Measurements from ENCODE around the gene FITM2. TPM values are rescaled to one million over a fixed set of nuclear protein-coding genes. Genes with fewer than 3 reads are reported as not detected.

Gene FITM2
- total RNA-seq, 6 experiments from 2014 or later = 11.3 to 13.6 (median 13.1) TPM

GRCh38 chr20:44336725-44337380, 25.9 kb upstream of the FITM2 start, which contains the start of gene R3HDML:
R3HDML (plus strand) TSS chr20:44337043; CDS start chr20:44337158, 115 bp downstream.
- Mint-ChIP-seq H3K27ac (no peak within 1 kb of the TSS), H3K4me1 (ENCODE audit: low read depth) (no peaks in the 10 kb centered on the region), H3K36me3 (ENCODE audit: low read depth) (no peaks in the 10 kb centered on the region), H3K9me3 (no peaks in the 10 kb centered on the region), H3K27me3 (ENCODE audit: insufficient read depth) (peaks cover 50% of the 10 kb centered on the region), H3K4me3 (no peak within 1 kb of the TSS)
- TF ChIP-seq CTCF (IDR thresholded peaks at IDR 0.05) = no peak
- DNase-seq = no peak

- Mint-ChIP-seq H3K27ac (no peak overlapping the region), H3K27me3 (ENCODE audit: insufficient read depth) (peaks cover 53% of the 10 kb centered on the region), H3K4me1 (ENCODE audit: low read depth) (no peaks in the 10 kb centered on the region), H3K36me3 (ENCODE audit: low read depth) (no peaks in the 10 kb centered on the region), H3K9me3 (no peaks in the 10 kb centered on the region), H3K4me3 (no peak overlapping the region)
- no peak for TF ChIP-seq CTCF (IDR thresholded peaks at IDR 0.05)
- no peak for DNase-seq
Observed at GRCh38 chr20:44336086-44336485, 25.1 kb upstream of the FITM2 start.

DNA sequence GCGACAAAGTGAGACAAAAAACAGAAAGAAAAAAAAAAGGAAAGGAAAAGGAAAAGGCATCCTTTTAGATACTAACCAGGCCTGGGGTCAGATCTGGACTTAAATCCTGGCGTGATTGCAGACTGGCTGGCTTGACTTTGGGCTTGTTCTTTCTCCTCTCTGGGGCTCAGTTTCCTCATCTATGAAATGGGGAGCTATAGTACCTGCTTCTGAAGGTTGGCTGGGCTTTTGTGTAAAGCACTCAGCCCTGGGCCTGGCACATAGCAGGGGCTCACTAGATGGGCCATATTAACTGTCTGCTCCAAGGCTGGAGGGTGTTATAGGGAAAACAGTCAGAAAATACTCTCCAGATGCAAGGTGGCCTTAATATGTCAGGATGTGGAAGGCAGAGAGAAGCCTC, 24.7 kb upstream of the FITM2 start:
- Mint-ChIP-seq H3K4me1 (ENCODE audit: low read depth) (no peaks in the 10 kb centered on the region), H3K27ac (no peak overlapping the region), H3K4me3 (no peak overlapping the region), H3K27me3 (ENCODE audit: insufficient read depth) (peaks cover 56% of the 10 kb centered on the region), H3K9me3 (no peaks in the 10 kb centered on the region), H3K36me3 (ENCODE audit: low read depth) (no peaks in the 10 kb centered on the region)
- no peak for DNase-seq
- TF ChIP-seq CTCF (IDR thresholded peaks at IDR 0.05) = no peak

DNA sequence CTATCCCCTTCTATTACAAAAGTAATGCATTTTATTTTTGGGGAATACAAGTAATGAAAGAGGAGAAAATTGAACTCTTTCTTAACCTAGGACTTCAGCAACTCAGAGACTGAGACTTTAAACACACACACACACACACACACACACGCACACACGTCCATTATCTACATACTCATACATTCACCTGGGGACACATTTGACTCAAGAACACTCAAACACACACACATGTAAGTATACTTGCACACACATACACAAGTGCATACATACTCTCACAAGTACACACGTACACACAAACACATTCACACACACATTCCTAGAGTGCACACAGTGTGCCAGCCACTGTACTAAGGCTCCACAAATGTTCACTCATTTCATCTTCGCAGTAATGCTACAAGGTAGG, 23.7 kb upstream of the FITM2 start:
- no peaks in the 10 kb centered on the region for H3K36me3 Mint-ChIP-seq (ENCODE audit: low read depth)
- no peak overlapping the region for H3K27ac Mint-ChIP-seq
- no peak for DNase-seq
- H3K9me3 Mint-ChIP-seq = no peaks in the 10 kb centered on the region
- TF ChIP-seq CTCF (IDR thresholded peaks at IDR 0.05) = no peak
- H3K4me3 Mint-ChIP-seq = no peak overlapping the region
- no peaks in the 10 kb centered on the region for H3K4me1 Mint-ChIP-seq (ENCODE audit: low read depth)
- H3K27me3 Mint-ChIP-seq (ENCODE audit: insufficient read depth) = peaks cover 54% of the 10 kb centered on the region

DNA sequence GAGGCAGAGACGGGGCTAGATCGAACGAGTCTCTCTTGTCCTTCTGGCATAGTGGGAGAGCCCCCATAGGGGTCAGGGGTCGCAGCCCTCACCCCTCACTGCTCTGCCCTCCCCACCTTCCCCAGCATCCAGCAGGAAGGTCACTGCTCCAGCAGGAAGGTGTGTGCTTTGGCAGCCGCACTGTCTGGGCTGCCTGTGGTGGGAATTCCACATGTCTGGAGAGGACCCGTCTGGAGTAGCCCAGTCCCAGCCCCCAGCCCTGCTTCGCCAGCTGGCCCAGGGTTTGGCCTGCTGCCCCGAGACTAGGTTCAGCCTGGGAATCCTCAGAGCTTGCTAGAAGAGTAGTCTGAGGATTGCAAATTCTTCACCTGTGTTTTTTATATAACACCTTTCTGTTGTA, 23.3 kb upstream of the FITM2 start:
- Mint-ChIP-seq H3K36me3 (ENCODE audit: low read depth) (no peaks in the 10 kb centered on the region), H3K4me1 (ENCODE audit: low read depth) (no peaks in the 10 kb centered on the region), H3K9me3 (no peaks in the 10 kb centered on the region), H3K27me3 (ENCODE audit: insufficient read depth) (peaks cover 56% of the 10 kb centered on the region), H3K4me3 (no peak overlapping the region), H3K27ac (no peak overlapping the region)
- no peak for TF ChIP-seq CTCF (IDR thresholded peaks at IDR 0.05)
- no peak for DNase-seq
